ENCODE results near the gene CFAP45. TPM values are rescaled to one million over a fixed set of nuclear protein-coding genes. Genes with fewer than 3 reads are reported as not detected.

The CFAP45 gene
- total RNA-seq, 1 donor from 2014 or later: 0.64 TPM

- DNase-seq (ENCODE audit: low spot score): no peak
Observed at GRCh38 chr1:159880430-159880829, 19.5 kb downstream of the CFAP45 start.

DNA sequence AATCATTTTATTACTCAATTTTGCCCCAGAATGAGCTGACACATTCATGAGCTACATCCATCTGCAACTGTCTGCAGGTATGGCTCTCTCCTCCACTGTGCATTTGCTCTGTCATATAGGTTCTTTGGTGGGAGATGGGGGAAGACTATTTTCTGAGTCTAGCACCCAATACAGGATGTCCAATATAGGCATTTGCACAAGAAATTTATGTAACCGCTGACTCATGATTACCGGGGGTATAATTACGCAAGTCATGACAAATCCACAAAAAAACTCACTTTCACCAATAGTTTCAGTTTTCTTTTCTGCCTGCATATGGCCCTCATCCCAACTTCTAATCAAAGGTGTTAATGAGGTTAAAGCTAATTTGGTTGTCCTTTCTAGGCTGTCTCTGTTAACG, 20.0 kb downstream of the CFAP45 start:
- no peak for DNase-seq (ENCODE audit: low spot score)

- DNase-seq (ENCODE audit: low spot score): no peak
Observed at GRCh38 chr1:159879136-159879535, 20.8 kb downstream of the CFAP45 start.

GRCh38 chr1:159877695-159878444, 22.1 kb downstream of the CFAP45 start:
- DNase-seq (ENCODE audit: low spot score): no peak

DNA sequence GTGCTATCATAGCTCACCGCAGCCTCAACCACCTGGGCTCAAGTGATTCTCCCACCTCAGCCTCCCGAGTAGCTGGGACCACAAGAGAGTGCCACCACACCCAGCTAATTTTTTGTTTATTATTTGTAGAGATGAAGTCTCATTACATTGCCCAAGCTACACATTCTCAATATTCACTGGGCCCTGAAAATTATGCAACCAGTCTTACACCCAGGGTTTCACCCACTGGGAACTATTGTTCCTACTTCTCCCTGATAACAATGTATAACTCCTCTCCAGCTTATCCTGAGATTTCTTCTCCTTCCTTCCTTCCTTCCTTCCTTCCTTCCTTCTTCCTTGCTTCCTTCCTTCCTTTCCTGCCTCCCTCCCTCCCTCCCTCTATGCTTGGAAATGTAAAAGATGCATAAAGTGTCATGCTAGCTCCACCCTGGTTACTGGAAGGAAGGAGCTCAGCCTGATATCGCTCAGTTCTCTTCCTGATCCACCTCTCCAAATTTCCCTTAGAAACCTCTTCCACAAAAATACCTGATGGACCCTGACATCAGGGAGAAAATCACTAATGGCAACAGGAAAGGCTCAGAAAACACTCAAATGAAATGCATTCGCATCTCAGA, 26.3 kb downstream of the CFAP45 start:
- DNase-seq (ENCODE audit: low spot score): no peak

GRCh38 chr1:159872891-159873290, 27.1 kb downstream of the CFAP45 start:
- no peak for DNase-seq (ENCODE audit: low spot score)

- no peak for DNase-seq (ENCODE audit: low spot score)
Observed at GRCh38 chr1:159870704-159871103, 29.3 kb downstream of the CFAP45 start.

- no peak for DNase-seq (ENCODE audit: low spot score)
Observed at GRCh38 chr1:159869607-159870006, 30.4 kb downstream of the CFAP45 start.

- no peak for DNase-seq (ENCODE audit: low spot score)
Observed at GRCh38 chr1:159869173-159869572, 30.8 kb downstream of the CFAP45 start.

DNA sequence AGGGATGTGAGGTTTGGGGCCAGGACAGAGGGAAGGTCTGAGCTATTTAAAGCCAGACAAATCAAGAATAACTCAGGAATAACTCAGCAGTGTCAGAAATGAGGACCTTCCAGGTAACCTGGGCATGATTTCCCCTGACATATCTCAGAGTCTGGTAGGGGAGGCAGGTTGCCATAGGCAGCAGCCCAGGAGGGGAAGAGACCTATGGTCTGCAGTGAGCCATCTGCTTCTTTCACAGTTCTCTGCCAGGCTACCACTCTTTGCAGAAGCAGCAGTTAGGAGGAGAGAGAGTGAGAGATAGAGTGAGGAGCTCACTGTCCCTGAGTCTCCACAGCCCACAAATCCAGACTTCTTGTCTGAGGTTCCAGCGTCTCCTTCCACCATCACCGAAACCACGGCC, 31.2 kb downstream of the CFAP45 start:
- no peak for DNase-seq (ENCODE audit: low spot score)

- DNase-seq (ENCODE audit: low spot score): peak; percentile 43
Observed at GRCh38 chr1:159867664-159868026, 32.3 kb downstream of the CFAP45 start.

DNA sequence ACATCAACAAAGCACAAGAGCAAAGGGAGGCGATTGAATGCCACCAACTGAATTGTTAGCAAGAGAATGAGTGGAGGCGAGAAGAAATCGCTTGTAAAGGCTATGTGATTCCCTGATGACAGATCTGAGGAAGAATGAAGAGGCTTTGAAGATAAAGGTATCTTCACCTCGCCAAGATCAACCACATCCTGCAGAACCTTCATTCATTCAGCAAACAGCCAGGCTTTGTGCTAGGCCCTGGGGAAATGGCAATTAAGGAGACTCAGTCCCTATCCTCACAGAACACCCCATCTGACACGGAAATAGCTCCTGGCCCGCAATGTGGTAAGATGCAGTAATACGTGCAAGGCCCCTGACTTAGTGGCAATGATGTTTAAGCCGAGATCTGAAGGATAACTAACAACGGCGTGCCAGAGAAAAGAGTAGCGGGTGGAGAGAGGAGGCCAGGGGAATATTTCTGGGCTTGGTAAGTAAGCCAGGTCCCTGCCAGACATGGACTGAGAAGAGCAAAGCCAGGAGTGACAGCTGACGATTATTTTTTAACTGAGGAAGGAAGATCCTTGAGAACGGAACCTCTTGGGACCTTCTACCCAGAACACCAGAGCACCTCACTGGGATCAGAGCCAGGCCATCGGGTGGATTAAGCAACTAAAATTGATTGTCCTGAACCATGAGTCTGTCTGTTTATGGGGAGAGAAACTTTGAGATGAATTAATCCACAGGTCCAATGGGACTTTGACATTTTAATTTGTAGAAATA, 32.9 kb downstream of the CFAP45 start:
- DNase-seq (ENCODE audit: low spot score): no peak

DNA sequence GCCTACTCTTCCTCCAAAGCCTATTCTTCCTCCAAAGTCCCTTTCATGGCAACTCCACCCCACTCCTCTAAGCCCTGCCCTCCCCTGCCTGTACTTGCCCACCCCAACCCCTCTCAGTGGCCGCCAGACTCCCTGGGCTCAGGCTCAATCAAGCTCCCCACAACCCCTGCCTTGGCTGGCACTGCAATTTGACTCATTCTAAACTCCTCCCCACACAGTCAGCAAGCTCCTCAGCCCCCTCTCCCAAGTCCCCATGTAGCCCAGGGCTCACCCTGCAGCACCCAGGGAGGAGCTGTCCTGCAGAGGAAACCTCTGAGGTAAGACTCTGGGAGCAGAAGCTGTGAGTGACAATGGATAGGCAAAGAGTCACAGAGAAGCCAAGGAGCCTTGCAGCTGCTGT, 33.9 kb downstream of the CFAP45 start:
- no peak for DNase-seq (ENCODE audit: low spot score)

DNA sequence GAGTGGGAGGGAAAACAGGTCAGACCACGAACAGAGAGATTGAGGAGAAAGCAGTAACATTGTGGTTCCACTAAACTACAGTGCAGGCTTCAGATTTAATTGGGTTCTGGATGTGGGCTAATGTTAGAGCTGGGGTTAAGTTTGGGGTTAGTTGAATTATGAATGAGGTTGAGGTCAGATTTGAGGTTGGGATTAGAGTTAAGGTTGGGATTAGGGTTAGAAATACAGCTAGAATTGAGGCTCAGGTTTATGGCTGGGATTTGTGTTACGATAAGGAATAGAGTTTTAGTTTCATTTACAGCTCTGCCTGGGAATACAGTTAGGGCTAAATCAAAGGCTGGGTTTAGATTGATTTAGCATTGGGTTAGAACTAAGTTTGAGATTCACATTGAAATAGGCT, 35.7 kb downstream of the CFAP45 start:
- no peak for DNase-seq (ENCODE audit: low spot score)

- no peak for DNase-seq (ENCODE audit: low spot score)
Observed at GRCh38 chr1:159862557-159862956, 37.4 kb downstream of the CFAP45 start, which contains the start of gene VSIG8. TSS of gene VSIG8 (minus strand) at chr1:159862657. CDS start at chr1:159862521, 136 bp downstream.

GRCh38 chr1:159862031-159862430, 37.9 kb downstream of the CFAP45 start:
- no peak for DNase-seq (ENCODE audit: low spot score)

DNA sequence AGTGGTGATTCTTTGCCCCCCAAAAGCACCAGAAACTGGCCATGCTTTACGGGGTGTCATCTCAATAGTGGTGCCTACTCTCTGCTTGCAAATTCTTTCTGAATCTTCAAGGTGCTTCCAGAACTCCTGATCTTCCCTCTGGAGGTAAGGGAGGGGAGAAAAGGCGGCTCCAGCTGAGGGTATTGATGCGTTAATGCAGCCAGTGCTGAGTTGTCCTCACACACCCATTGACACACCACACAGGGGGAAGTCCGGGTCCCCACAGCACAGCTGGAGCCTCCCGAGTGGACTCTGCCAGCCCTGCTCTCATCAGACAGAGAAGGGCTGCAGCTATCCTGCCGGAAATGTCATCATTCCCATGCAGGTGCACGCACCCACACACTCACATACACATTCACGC, 38.7 kb downstream of the CFAP45 start:
- no peak for DNase-seq (ENCODE audit: low spot score)

DNA sequence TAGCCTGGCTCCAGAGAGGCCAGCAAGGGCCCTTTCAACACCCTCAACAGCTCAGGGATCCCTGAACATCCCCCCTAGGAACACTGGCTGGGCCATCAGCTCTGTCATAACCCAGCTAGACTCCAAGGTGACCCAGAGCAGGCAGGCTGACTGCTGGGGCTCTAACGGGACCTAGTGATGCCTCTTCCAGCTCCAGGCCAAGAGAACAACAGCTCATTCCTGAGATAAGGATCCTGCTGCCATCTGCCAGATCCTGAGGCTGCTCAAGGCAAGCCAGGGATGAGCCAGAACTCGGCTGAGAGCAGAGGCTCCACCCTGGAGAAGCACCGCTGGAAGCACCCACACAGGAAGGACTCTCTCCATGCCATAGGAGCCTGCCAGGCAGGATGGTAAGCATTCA, 39.5 kb downstream of the CFAP45 start:
- no peak for DNase-seq (ENCODE audit: low spot score)

DNA sequence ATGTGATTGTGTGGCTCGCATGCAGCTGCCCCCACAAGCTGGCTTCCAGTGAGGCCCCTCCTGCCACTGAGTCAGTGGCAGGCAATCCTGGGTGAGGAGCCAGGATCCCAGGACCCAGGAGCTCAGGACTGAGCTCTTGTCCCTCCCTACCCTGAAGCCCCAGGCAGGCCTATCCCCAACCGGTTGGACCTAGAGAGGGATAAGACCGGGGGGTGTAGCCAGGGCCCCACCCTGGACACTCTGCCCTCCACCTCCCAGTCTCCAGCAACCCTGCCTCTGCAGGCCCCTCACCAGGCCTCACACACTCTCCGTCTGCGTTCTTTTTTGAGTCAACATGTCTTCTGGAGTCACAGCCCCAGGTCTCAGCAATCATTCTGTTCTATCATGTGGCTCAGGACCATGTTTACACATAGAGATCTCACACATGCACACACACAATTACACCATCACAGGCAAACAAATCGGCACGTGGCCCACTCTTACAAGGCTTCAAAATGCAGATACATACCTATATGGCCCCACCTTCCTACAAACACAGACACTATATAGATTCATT, 40.1 kb downstream of the CFAP45 start:
- no peak for DNase-seq (ENCODE audit: low spot score)

DNA sequence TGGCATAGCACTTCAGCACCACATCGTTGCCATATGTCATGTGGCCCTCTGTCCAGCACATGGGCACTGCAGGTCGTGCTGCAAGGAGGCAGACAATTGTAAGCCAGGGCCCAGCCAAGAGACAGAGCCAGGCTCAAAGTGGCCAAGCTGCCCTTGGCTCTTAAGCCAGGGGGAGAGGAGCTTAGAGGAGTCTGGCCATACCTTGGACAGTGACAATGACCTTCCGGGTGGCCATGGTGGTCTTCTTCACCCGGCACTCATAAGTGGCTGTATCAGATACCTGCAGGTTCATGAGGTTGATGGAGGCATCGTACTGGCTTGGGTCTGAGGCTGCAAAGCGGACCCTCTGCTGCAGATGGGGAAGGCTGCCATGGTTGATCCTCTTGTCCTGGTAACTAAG, 42.1 kb downstream of the CFAP45 start:
- no peak for DNase-seq (ENCODE audit: low spot score)

DNA sequence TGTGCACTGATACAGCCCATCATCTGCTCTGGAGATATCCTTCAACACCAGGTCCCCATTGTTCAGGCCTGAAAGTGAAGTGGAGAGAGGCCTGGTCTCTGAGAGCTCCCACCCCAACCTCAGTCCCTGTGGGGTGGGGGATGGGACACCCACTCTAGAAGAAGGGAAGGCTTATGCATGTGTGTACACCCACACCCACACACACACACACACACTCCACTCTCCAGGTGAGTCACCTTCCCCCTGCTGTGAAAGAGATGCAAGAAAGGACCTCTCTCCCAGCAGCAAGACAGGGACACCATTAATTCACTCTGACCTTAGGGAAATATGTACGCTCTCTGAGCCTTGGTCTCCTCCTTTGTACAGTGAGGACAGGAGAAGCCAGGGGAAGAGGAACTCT, 43.4 kb downstream of the CFAP45 start:
- no peak for DNase-seq (ENCODE audit: low spot score)

- no peak for DNase-seq (ENCODE audit: low spot score)
Observed at GRCh38 chr1:159855709-159856108, 44.3 kb downstream of the CFAP45 start.
